HEK293 (cell line): ENCODE data around the gene RPS19.

Source experiments
- CTCF ChIP-seq: fragments of 450-650 bp; formaldehyde crosslinking; IDR thresholded peaks from 2 replicates; pipeline ENCODE4 v1.5.1; 2016; ENCODE audit warnings: missing biosample characterization, missing genetic modification characterization
- HOXA7 ChIP-seq: sonication (generic); formaldehyde crosslinking; IDR thresholded peaks from 2 replicates; pipeline ENCODE4 v1.8.1; 2022; ENCODE audit warnings: missing genetic modification reagents, borderline replicate concordance
- REST ChIP-seq: fragments of 450-650 bp; formaldehyde crosslinking; IDR thresholded peaks from 2 replicates; pipeline ENCODE4 v1.5.1; 2016; ENCODE audit warnings: missing biosample characterization, missing genetic modification characterization
- SP3 ChIP-seq: fragments of 450-650 bp; formaldehyde crosslinking; IDR thresholded peaks from 2 replicates; pipeline ENCODE4 v1.5.1; 2016; ENCODE audit warnings: missing biosample characterization, missing genetic modification characterization
- ZFP37 ChIP-seq: fragments of 450-650 bp; formaldehyde crosslinking; IDR thresholded peaks from 2 replicates; pipeline ENCODE4 v1.5.1; 2016; ENCODE audit warnings: missing biosample characterization, missing genetic modification characterization
- ZNF138 ChIP-seq: fragments of 450-650 bp; formaldehyde crosslinking; IDR thresholded peaks from 2 replicates; pipeline ENCODE4 v1.5.1; 2016; ENCODE audit warnings: missing biosample characterization, missing genetic modification characterization, borderline replicate concordance
- ZNF274 ChIP-seq, 2 experiments: fragments of 200-500 bp in 1 of 2; fragments of 450-650 bp in 1 of 2; sonication (Bioruptor generic) in 1 of 2; formaldehyde crosslinking in 1 of 2; IDR thresholded peaks; 2 replicates each; pipeline versions ENCODE4 v1.5.1 to v1.6.1; 2014 to 2016; ENCODE audit warnings: borderline replicate concordance in 1 of 2, inconsistent platforms in 1 of 2, low read length in 1 of 2, missing biosample characterization in 1 of 2, missing genetic modification characterization in 1 of 2
- ZNF311 ChIP-seq: fragments of 450-650 bp; formaldehyde crosslinking; IDR thresholded peaks from 2 replicates; pipeline ENCODE4 v1.5.1; 2017; ENCODE audit warnings: missing biosample characterization, missing genetic modification characterization, borderline replicate concordance
- ZNF530 ChIP-seq: fragments of 450-650 bp; formaldehyde crosslinking; IDR thresholded peaks from 2 replicates; pipeline ENCODE4 v1.5.1; 2016; ENCODE audit warnings: low read depth, missing biosample characterization, missing genetic modification characterization
- ZNF76 ChIP-seq: fragments of 450-650 bp; formaldehyde crosslinking; IDR thresholded peaks from 2 replicates; pipeline ENCODE4; 2016; ENCODE audit warnings: low read depth, missing biosample characterization, missing genetic modification characterization, borderline replicate concordance
- TF ChIP-seq, protein P1 (sequence below): fragments of 450-650 bp; formaldehyde crosslinking; IDR thresholded peaks from 2 replicates; pipeline ENCODE4 v1.5.1; 2016; ENCODE audit warnings: missing biosample characterization, missing genetic modification characterization

- TF ChIP-seq SP3 (tag by site-specific recombination) (no peak), CTCF (tag by site-specific recombination) (no peak), ZNF76 (tag by site-specific recombination) (no peak), ZNF311 (tag by site-specific recombination) (no peak), ZFP37 (no peak), ZNF274 (IDR thresholded peaks at IDR 0.05; ENCODE audit: low read length) (no peak), ZNF274 (tag by site-specific recombination; IDR thresholded peaks at IDR 0.05; ENCODE audit: borderline replicate concordance) (peak; percentile 9; the same call in 1 of the 2 replicates), ZNF530 (tag by site-specific recombination) (no peak), REST (tag by site-specific recombination) (no peak), HOXA7 (CRISPR knock-in tag) (no peak), ZNF138 (tag by site-specific recombination) (no peak)
- TF ChIP-seq, protein P1, sequence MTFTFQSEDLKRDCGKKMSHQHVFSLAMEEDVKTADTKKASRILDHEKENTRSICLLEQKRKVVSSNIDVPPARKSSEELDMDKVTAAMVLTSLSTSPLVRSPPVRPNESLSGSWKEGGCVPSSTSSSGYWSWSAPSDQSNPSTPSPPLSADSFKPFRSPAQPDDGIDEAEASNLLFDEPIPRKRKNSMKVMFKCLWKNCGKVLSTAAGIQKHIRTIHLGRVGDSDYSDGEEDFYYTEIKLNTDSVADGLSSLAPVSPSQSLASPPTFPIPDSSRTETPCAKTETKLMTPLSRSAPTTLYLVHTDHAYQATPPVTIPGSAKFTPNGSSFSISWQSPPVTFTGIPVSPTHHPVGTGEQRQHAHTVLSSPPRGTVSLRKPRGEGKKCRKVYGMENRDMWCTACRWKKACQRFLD: no peak
Observed at GRCh38 chr19:41918095-41918494, 58.0 kb downstream of the RPS19 start.
